ENCODE data around the gene RAPGEF4.

GRCh38 chr2:172955587-172955986 lies 219.9 kb downstream of the RAPGEF4 start:
- TF ChIP-seq CTCF (IDR thresholded peaks at IDR 0.05) (no peak), POLR2A (IDR thresholded peaks at IDR 0.05) (no peak), EP300 (IDR thresholded peaks at IDR 0.05) (no peak)

Measured in tibial nerve (tissue), 4 donors.